ENCODE data around the gene MRPL37.

DNA sequence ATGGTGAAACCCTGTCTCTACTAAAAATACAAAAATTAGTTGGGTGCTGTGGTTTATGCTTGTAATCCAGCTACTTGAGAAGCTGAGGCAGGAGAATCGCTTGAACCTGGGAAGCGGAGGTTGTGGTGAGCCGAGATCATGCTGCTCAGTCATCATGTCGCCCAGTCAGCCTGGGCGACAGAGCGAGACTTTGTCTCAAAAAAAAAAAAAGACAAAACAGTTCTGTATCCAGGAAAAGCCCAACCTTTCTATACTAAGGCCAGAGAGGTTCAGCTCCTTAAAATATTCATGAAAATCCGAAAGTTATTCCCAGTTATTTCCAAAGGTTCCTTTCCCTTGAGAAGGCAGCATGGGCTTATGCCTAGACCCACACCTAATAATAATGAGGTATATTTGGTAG lies 4.2 kb downstream of the MRPL37 start:
- TF ChIP-seq, protein P1, sequence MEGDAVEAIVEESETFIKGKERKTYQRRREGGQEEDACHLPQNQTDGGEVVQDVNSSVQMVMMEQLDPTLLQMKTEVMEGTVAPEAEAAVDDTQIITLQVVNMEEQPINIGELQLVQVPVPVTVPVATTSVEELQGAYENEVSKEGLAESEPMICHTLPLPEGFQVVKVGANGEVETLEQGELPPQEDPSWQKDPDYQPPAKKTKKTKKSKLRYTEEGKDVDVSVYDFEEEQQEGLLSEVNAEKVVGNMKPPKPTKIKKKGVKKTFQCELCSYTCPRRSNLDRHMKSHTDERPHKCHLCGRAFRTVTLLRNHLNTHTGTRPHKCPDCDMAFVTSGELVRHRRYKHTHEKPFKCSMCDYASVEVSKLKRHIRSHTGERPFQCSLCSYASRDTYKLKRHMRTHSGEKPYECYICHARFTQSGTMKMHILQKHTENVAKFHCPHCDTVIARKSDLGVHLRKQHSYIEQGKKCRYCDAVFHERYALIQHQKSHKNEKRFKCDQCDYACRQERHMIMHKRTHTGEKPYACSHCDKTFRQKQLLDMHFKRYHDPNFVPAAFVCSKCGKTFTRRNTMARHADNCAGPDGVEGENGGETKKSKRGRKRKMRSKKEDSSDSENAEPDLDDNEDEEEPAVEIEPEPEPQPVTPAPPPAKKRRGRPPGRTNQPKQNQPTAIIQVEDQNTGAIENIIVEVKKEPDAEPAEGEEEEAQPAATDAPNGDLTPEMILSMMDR (IDR thresholded peaks at IDR 0.05; ENCODE audit: extremely low read depth in 1 of 2, insufficient read depth in 1 of 2, low read depth in 1 of 2, low read length in 2 of 2), result no peak
- TF ChIP-seq POLR2A (IDR thresholded peaks at IDR 0.05; ENCODE audit: low read depth, low read length) (no peak), POLR2AphosphoS5 (IDR thresholded peaks at IDR 0.05; ENCODE audit: insufficient read depth, low read depth, low read length) (no peak)

All from endothelial cell of umbilical vein (primary cell).